Measurements from ENCODE around the gene UCN2.

DNA sequence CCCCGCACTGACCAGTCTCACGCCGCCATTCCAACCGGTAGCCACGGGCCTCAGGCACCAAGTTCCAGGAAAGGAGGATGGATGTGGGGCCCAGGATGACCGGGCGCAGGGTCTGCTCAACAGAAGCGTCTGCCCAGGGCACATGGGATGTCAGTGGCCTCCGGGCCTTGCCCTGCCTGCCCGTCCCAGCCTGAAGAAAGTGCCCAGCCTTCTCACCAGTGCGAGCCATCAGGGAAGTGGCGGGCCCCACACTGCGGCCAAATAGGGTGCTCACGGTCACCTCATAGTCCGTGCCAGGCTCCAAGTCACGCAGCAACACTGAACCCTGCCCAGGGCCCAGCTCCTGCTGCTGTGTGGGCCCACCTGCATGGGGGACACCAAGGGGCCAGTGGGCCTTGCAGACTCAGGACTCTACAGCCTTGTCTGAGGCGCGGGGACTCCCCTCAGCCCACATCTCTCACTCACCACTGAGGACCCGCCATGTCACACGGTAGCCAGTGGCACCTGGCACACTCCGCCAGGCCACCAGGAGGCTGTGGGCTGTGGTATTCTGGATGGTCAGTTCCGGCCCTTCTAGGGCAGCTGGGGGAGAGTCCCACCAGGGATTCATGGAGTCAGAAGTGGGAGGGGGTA is 28.4 kb upstream of the UCN2 start:
- TF ChIP-seq ZBTB33 (CRISPR knock-in tag; IDR thresholded peaks at IDR 0.05) (no peak), LEF1 (IDR thresholded peaks at IDR 0.05) (no peak), ZNF253 (CRISPR knock-in tag; conservative IDR thresholded peaks at IDR 0.05) (no peak), SOX6 (IDR thresholded peaks at IDR 0.05) (no peak), RAD51 (IDR thresholded peaks at IDR 0.05; ENCODE audit: borderline replicate concordance, low read depth) (no peak), POLR2A (conservative IDR thresholded peaks at IDR 0.05) (no peak), ZBTB17 (CRISPR knock-in tag; IDR thresholded peaks at IDR 0.05) (no peak), SMC3 (conservative IDR thresholded peaks at IDR 0.05; ENCODE audit: insufficient read depth, low read depth, low read length) (no peak), CBFB (CRISPR knock-in tag; IDR thresholded peaks at IDR 0.05) (no peak), NR4A1 (CRISPR knock-in tag; IDR thresholded peaks at IDR 0.05) (no peak), NR4A1 (tag; IDR thresholded peaks at IDR 0.05) (no peak), SMARCB1 (IDR thresholded peaks at IDR 0.05; ENCODE audit: insufficient read length, low read depth) (no peak), HDAC2 (IDR thresholded peaks at IDR 0.05) (no peak)
- TF ChIP-seq, protein P1, sequence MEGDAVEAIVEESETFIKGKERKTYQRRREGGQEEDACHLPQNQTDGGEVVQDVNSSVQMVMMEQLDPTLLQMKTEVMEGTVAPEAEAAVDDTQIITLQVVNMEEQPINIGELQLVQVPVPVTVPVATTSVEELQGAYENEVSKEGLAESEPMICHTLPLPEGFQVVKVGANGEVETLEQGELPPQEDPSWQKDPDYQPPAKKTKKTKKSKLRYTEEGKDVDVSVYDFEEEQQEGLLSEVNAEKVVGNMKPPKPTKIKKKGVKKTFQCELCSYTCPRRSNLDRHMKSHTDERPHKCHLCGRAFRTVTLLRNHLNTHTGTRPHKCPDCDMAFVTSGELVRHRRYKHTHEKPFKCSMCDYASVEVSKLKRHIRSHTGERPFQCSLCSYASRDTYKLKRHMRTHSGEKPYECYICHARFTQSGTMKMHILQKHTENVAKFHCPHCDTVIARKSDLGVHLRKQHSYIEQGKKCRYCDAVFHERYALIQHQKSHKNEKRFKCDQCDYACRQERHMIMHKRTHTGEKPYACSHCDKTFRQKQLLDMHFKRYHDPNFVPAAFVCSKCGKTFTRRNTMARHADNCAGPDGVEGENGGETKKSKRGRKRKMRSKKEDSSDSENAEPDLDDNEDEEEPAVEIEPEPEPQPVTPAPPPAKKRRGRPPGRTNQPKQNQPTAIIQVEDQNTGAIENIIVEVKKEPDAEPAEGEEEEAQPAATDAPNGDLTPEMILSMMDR (IDR thresholded peaks at IDR 0.05 in 2 of 3, conservative IDR thresholded peaks at IDR 0.05 in 1 of 3; ENCODE audit: insufficient read depth in 2 of 3, low read depth in 1 of 3, low read length in 3 of 3), result no peak

Measured in K562 (cell line).